Measurements from ENCODE around the gene CERS6.
A peak's percentile ranks its signal among the peaks of the same experiment; 100 is the strongest.
"Not testable (repeated sequence)": the region's sequence is repeated elsewhere in the genome, so short reads cannot be mapped to it uniquely, and the experiment has no call there.

CERS6 gene

GRCh38 chr2:168639018-168639417 lies 182.9 kb downstream of the CERS6 start:
- DNase-seq (ENCODE audit: low read depth, low spot score), result no peak

- peak; percentile 80 for DNase-seq (ENCODE audit: low read depth, low spot score)
Observed at GRCh38 chr2:168639441-168639898, 183.4 kb downstream of the CERS6 start.

- no peak for DNase-seq (ENCODE audit: low read depth, low spot score)
Observed at GRCh38 chr2:168640039-168640438, 184.0 kb downstream of the CERS6 start.

- no peak for DNase-seq (ENCODE audit: low read depth, low spot score)
Observed at GRCh38 chr2:168641636-168642035, 185.6 kb downstream of the CERS6 start.

GRCh38 chr2:168642873-168643272 lies 186.8 kb downstream of the CERS6 start:
- DNase-seq (ENCODE audit: low read depth, low spot score), result no peak

- DNase-seq (ENCODE audit: low read depth, low spot score), result no peak
Observed at GRCh38 chr2:168643979-168644378, 187.9 kb downstream of the CERS6 start.

GRCh38 chr2:168645696-168646338 lies 189.7 kb downstream of the CERS6 start:
- no peak for DNase-seq (ENCODE audit: low read depth, low spot score)

- no peak for DNase-seq (ENCODE audit: low read depth, low spot score)
Observed at GRCh38 chr2:168649105-168649504, 193.0 kb downstream of the CERS6 start.

GRCh38 chr2:168649562-168649961 lies 193.5 kb downstream of the CERS6 start:
- DNase-seq (ENCODE audit: low read depth, low spot score), result no peak

GRCh38 chr2:168650139-168650538 lies 194.1 kb downstream of the CERS6 start:
- no peak for DNase-seq (ENCODE audit: low read depth, low spot score)

GRCh38 chr2:168650781-168651180 lies 194.7 kb downstream of the CERS6 start:
- no peak for DNase-seq (ENCODE audit: low read depth, low spot score)

- no peak for DNase-seq (ENCODE audit: low read depth, low spot score)
Observed at GRCh38 chr2:168652997-168653921, 197.2 kb downstream of the CERS6 start.

- no peak for DNase-seq (ENCODE audit: low read depth, low spot score)
Observed at GRCh38 chr2:168654705-168655104, 198.6 kb downstream of the CERS6 start.

- no peak for DNase-seq (ENCODE audit: low read depth, low spot score)
Observed at GRCh38 chr2:168655207-168655606, 199.1 kb downstream of the CERS6 start.

GRCh38 chr2:168657378-168657777 lies 201.3 kb downstream of the CERS6 start:
- DNase-seq (ENCODE audit: low read depth, low spot score), result not testable (repeated sequence)

GRCh38 chr2:168658706-168659105 lies 202.6 kb downstream of the CERS6 start:
- DNase-seq (ENCODE audit: low read depth, low spot score), result no peak

- DNase-seq (ENCODE audit: low read depth, low spot score), result peak; percentile 32
Observed at GRCh38 chr2:168660870-168661862, 205.1 kb downstream of the CERS6 start.

- DNase-seq (ENCODE audit: low read depth, low spot score), result no peak
Observed at GRCh38 chr2:168661863-168662256, 205.8 kb downstream of the CERS6 start.

GRCh38 chr2:168662651-168663208 lies 206.7 kb downstream of the CERS6 start:
- no peak for DNase-seq (ENCODE audit: low read depth, low spot score)

- DNase-seq (ENCODE audit: low read depth, low spot score), result peak; percentile 42
Observed at GRCh38 chr2:168663993-168664392, 207.9 kb downstream of the CERS6 start.

GRCh38 chr2:168664715-168665114 lies 208.6 kb downstream of the CERS6 start:
- not testable (repeated sequence) for DNase-seq (ENCODE audit: low read depth, low spot score)
